GM12878 (cell line): ENCODE results near the gene MSL3B.

Experiments
- ATAC-seq: fragments of 200-7000 bp; cut with Tn5 transposase; 3 replicates; pipeline ENCODE4 v1.9.1; 2020; ENCODE audit warnings: mild to moderate bottlenecking, moderate library complexity
- BruUV-seq: library from RNA; stranded (reverse); fragments of 400-500 nt; replicated peaks from 2 replicates; lab custom pipeline; 2021; lab: Mats Ljungman, UMichigan
- CTCF ChIA-PET: fragments of 300-600 bp; sonication (Branson Sonifier 250); formaldehyde crosslinking; extraction: SDS; loops from one replicate; lab custom pipeline; 2021; ENCODE audit warnings: inconsistent platforms; lab: Yijun Ruan, JAX
- POLR2A ChIA-PET: fragments of 350-600 bp; formaldehyde crosslinking; extraction: SDS; loops from one replicate; lab custom pipeline; 2021; ENCODE audit warnings: inconsistent platforms; lab: Charles Lee
- RAD21 ChIA-PET: fragments of 300-600 bp; sonication (Branson Sonifier 250); formaldehyde crosslinking; loops from one replicate; lab custom pipeline; 2023; ENCODE audit warnings: antibody characterized with exemption; ENCODE audit not compliant: unreplicated experiment; lab: Charles Lee
- SMC1A ChIA-PET: fragments of 300-600 bp; sonication (Branson Sonifier 250); formaldehyde crosslinking; loops from one replicate; lab custom pipeline; 2023; ENCODE audit not compliant: unreplicated experiment, uncharacterized antibody; lab: Charles Lee
- DNase-seq: peaks from one replicate; pipeline ENCODE4 v3.0.0-alpha.2; 2011; ENCODE audit warnings: low read depth, low spot score
- FAIRE-seq: peaks from 3 replicates; lab custom pipeline; 2011; peaks lifted over from hg19 to GRCh38; lab: Jason Lieb, UNC
- H2AFZ ChIP-seq: 2 replicates; pipeline ENCODE4 v1.6.0; 2011; ENCODE audit warnings: low read depth, low read length, control low read depth; ENCODE audit not compliant: control insufficient read depth
- H3K27ac ChIP-seq: 2 replicates; pipeline ENCODE4 v1.5.1; 2011; ENCODE audit warnings: control low read depth; ENCODE audit not compliant: control insufficient read depth, insufficient read depth
- H3K27me3 ChIP-seq, 2 experiments: replicated peaks in 1 of 2; 2 replicates each; pipeline versions ENCODE4 v1.6.0 to v1.6.1; 2011; ENCODE audit warnings: low read length in 1 of 2; ENCODE audit not compliant: control insufficient read depth in 2 of 2, insufficient read depth in 2 of 2
- H3K36me3 ChIP-seq, 2 experiments: 2 replicates each; pipeline ENCODE4 v1.5.1; 2011; ENCODE audit warnings: low read length in 1 of 2; ENCODE audit not compliant: control insufficient read depth in 2 of 2, insufficient read depth in 2 of 2
- H3K4me1 ChIP-seq: 2 replicates; pipeline ENCODE4 v1.6.1; 2011; ENCODE audit warnings: mild to moderate bottlenecking, low read length, moderate library complexity, mixed read lengths; ENCODE audit not compliant: control insufficient read depth, insufficient read depth
- H3K4me2 ChIP-seq: 2 replicates; pipeline ENCODE4 v1.6.0; 2011; ENCODE audit warnings: control low read depth; ENCODE audit not compliant: control insufficient read depth, insufficient read depth
- H3K4me3 ChIP-seq: fragments of 200-600 bp; sonication (generic); 2 replicates; pipeline ENCODE4 v1.5.1; 2016
- H3K79me2 ChIP-seq: 2 replicates; pipeline ENCODE4 v1.6.0; 2011; ENCODE audit warnings: low read length; ENCODE audit not compliant: control insufficient read depth, insufficient read depth
- H3K9ac ChIP-seq: 2 replicates; pipeline ENCODE4 v1.8.0; 2011; ENCODE audit warnings: low read length, control low read depth, mixed read lengths; ENCODE audit not compliant: control insufficient read depth, insufficient read depth
- H3K9me3 ChIP-seq: replicated peaks from 3 replicates; pipeline ENCODE4 v1.5.1; 2011; ENCODE audit warnings: mild to moderate bottlenecking, low read length; ENCODE audit not compliant: control insufficient read depth, insufficient read depth
- H4K20me1 ChIP-seq: 2 replicates; pipeline ENCODE4 v1.6.0; 2011; ENCODE audit not compliant: control insufficient read depth, insufficient read depth
- BHLHE40 ChIP-seq, 2 experiments: fragments of 450-650 bp in 1 of 2; IDR thresholded peaks; 2 replicates each; pipeline ENCODE4 v1.6.1; 2011 to 2017; ENCODE audit warnings: low read depth in 2 of 2, borderline replicate concordance in 1 of 2, improper control_type of control experiment in 1 of 2, low read length in 1 of 2, mild to moderate bottlenecking in 1 of 2
- CBX5 ChIP-seq: sonication (generic); IDR thresholded peaks from 2 replicates; pipeline ENCODE4 v1.6.1; 2016; ENCODE audit warnings: low read depth, moderate library complexity, mild to moderate bottlenecking, inconsistent platforms
- EZH2 ChIP-seq: IDR thresholded peaks from 2 replicates; pipeline ENCODE4 v1.6.1; 2012; ENCODE audit warnings: low read depth, mild to moderate bottlenecking, control low read depth, inconsistent platforms, low read length, borderline replicate concordance; ENCODE audit not compliant: control insufficient read depth
- IRF4 ChIP-seq: IDR thresholded peaks from 2 replicates; pipeline ENCODE4 v1.6.1; 2011; ENCODE audit warnings: low read depth, low read length
- KDM1A ChIP-seq: fragments of 200-600 bp; sonication (generic); IDR thresholded peaks from 2 replicates; pipeline ENCODE4 v1.6.1; 2016; ENCODE audit warnings: borderline replicate concordance
- PKNOX1 ChIP-seq: fragments of 450-650 bp; IDR thresholded peaks from 2 replicates; pipeline ENCODE4 v1.6.1; 2016; ENCODE audit warnings: mild to moderate bottlenecking
- RAD51 ChIP-seq: fragments of 450-650 bp; IDR thresholded peaks from 2 replicates; pipeline ENCODE4 v1.6.1; 2016; ENCODE audit warnings: moderate library complexity, mild to moderate bottlenecking, inconsistent platforms
- RELB ChIP-seq: fragments of 450-650 bp; IDR thresholded peaks from 2 replicates; pipeline ENCODE4 v1.6.1; 2017; ENCODE audit warnings: low read depth, mild to moderate bottlenecking, moderate library complexity
- SIN3A ChIP-seq: IDR thresholded peaks from 2 replicates; pipeline ENCODE4 v1.6.1; 2012; ENCODE audit warnings: low read depth, low read length, improper control_type of control experiment
- SIX5 ChIP-seq: IDR thresholded peaks from 2 replicates; pipeline ENCODE4 v1.6.1; 2011; ENCODE audit warnings: mild to moderate bottlenecking, low read depth, low read length, moderate library complexity; ENCODE audit not compliant: severe bottlenecking
- TAF1 ChIP-seq: IDR thresholded peaks from 2 replicates; pipeline ENCODE4 v1.6.1; 2011; ENCODE audit warnings: mild to moderate bottlenecking, low read depth, low read length, borderline replicate concordance
- TBL1XR1 ChIP-seq: IDR thresholded peaks from 2 replicates; pipeline ENCODE4 v1.6.1; 2012; ENCODE audit warnings: low read depth, low read length, improper control_type of control experiment
- TCF7 ChIP-seq: IDR thresholded peaks from 2 replicates; pipeline ENCODE4 v1.6.1; 2014; ENCODE audit warnings: antibody characterized with exemption, borderline replicate concordance
- USF2 ChIP-seq: IDR thresholded peaks from 2 replicates; pipeline ENCODE4 v1.6.1; 2011; ENCODE audit warnings: low read depth, low read length, improper control_type of control experiment, borderline replicate concordance
- WGBS: methylation state at CpG from one replicate; pipeline ENCODE4 v1.1.6; 2016; ENCODE audit warnings: low lambda C conversion rate; ENCODE audit not compliant: insufficient replicate concordance, insufficient coverage; ENCODE audit errors: missing lambda C conversion rate; 5-methylcytosine and 5-hydroxymethylcytosine counted together
- in situ Hi-C: fragments of 300-500 bp; cut with MboI; formaldehyde crosslinking; loops from 9 replicates; pipeline ENCODE4 v1.14.3; 2018; ENCODE audit warnings: mixed read lengths
- intact Hi-C: fragments of 100-400 bp; cut with micrococcal nuclease; formaldehyde crosslinking; loops from one replicate; pipeline ENCODE4 v1.14.2; 2022; ENCODE audit not compliant: unreplicated experiment

The MSL3B gene

GRCh38 chr2:233853353-233853752 is 14.8 kb downstream of the MSL3B start:
- Histone ChIP-seq H3K4me2 (peak overlapping the region; percentile 73), H3K9me3 (no peaks in the 10 kb centered on the region), H3K36me3 (peaks cover 14 to 15% of the 10 kb centered on the region in 2 experiments), H3K27ac (peak overlapping the region; percentile 92), H3K27me3 (no peaks in the 10 kb centered on the region), H4K20me1 (0 out of 2 replicates have a peak, but pooled peaks cover 2% of the 10 kb centered on the region), H2AFZ (no peak overlapping the region; the same call in 1 of the 2 replicates), H3K4me1 (peaks cover 7% of the 10 kb centered on the region; the same call in 1 of the 2 replicates), H3K4me3 (peak overlapping the region; percentile 88), H3K79me2 (peaks cover 43% of the 10 kb centered on the region), H3K9ac (peak overlapping the region; percentile 93)
- ChIA-PET CTCF (no interaction called here), SMC1A (no interaction called here), POLR2A (no interaction called here), RAD21 (no interaction called here)
- in situ Hi-C loops, result no loop called here
- FAIRE-seq (no peak), ATAC-seq (no peak), DNase-seq (no peak)
- 3% methylated on average over 8 of the region's 8 CpGs for WGBS
- intact Hi-C loops, result loop anchor here (5.0 kb wide), 1 partner anchor 791 kb away; the partner anchor contains the start of gene INPP5D
- TSS peak; percentile 60 for BruUV-seq
- TF ChIP-seq SIN3A (0 out of 2 replicates have a peak, but pooled peaks have one; percentile 52), TBL1XR1 (no peak), SIX5 (no peak), KDM1A (no peak)

- SMC1A ChIA-PET, result no interaction called here
- Histone ChIP-seq H3K4me1 (peaks cover 7% of the 10 kb centered on the region; the same call in 1 of the 2 replicates), H3K9me3 (no peaks in the 10 kb centered on the region), H3K36me3 (peaks cover 24 to 25% of the 10 kb centered on the region in 2 experiments), H3K27ac (peak overlapping the region; percentile 13), H3K27me3 (no peaks in the 10 kb centered on the region), H2AFZ (peak overlapping the region; percentile 48), H4K20me1 (0 out of 2 replicates have a peak, but pooled peaks cover 2% of the 10 kb centered on the region), H3K9ac (0 out of 2 replicates have a peak overlapping the region, but pooled peaks have one; percentile 2), H3K4me3 (peak overlapping the region; percentile 88), H3K4me2 (peak overlapping the region; percentile 73), H3K79me2 (peaks cover 43% of the 10 kb centered on the region)
- no peak for DNase-seq
- intact Hi-C loops, result loop anchor here (5.0 kb wide), 1 partner anchor 790 kb away; the partner anchor contains the start of gene INPP5D
- POLR2A ChIA-PET, result interaction anchor here (0.6 kb wide), 1 partner anchor 342 kb away, joined by 4 read pairs; no protein-coding TSS in a partner anchor
- in situ Hi-C loops, result no loop called here
- RAD21 ChIA-PET, result no interaction called here
- 98% methylated on average over 3 of the region's 3 CpGs for WGBS
- CTCF ChIA-PET, result interaction anchor here (1.0 to 1.1 kb wide), 2 partner anchors 8 to 11 kb away, joined by 3 read pairs; no protein-coding TSS in a partner anchor
- FAIRE-seq, result no peak
- no TSS peak for BruUV-seq
- no peak for ATAC-seq
- no peak for TF ChIP-seq TAF1
- no peak for TF ChIP-seq USF2
- no peak for TF ChIP-seq RELB
- TF ChIP-seq EZH2, result no peak
- no peak for TF ChIP-seq PKNOX1
- peak; percentile 25; the same call in 1 of the 2 replicates for TF ChIP-seq RAD51
- no peak for TF ChIP-seq TCF7
- TF ChIP-seq BHLHE40 (IDR thresholded peaks at IDR 0.05; ENCODE audit: borderline replicate concordance in 1 of 2, low read depth in 2 of 2, low read length in 1 of 2), result peak in 1 of 2 experiments; percentile 45; a peak in 1 of 4 replicates
- no peak for TF ChIP-seq IRF4
- TF ChIP-seq CBX5, result no peak
These were observed 16.1 kb downstream of the MSL3B start for GRCh38 chr2:233852056-233852455.
